ENCODE data around the gene NACA. TPM values are rescaled to one million over a fixed set of nuclear protein-coding genes. Genes with fewer than 3 reads are reported as not detected.
"Not testable (repeated sequence)": the region's sequence is repeated elsewhere in the genome, so short reads cannot be mapped to it uniquely, and the experiment has no call there.

The NACA gene
- total RNA-seq, 1 donor, result 1,713 TPM

DNA sequence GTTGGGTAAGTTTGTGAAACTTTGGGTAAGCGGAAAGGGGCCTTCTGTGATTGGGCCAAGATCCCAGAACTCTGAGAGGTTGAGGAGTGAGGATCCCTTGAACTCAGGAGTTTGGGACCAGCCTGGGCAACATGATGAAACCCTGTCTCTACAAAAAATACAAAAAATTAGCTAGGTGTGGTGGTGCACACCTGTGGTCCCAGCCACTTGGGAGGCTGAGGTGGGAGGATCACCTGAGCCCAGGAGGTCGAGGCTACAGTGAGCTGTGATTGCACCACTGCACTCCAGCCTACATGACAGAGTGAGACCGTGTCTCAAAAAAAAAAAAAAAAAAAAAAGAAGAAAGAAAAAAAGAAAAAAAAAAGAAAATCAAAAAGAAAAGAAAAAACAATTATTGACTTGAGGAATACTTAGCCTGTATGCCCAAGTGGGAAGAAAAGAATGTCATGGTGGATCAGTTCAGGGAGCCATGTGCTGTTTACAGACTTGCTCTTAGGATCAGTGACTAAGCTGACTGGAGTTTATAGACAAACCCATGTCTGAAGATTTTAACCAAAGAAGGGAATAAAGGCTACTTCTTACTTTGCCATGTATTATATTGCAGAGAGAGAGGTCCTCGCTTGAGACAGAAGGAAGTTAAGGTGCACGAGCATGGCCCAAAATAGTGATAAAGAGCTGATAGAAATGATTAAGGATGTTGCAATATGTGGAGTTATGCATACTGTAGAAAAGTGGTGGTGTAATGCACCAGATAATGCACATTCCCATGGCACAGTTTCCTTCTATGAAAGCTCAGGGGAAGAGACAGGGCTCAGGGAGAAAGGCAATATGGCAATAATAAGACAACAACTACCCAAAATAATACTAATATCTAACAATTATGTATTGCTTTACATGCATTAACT is 38.9 kb upstream of the NACA start:
- peak; percentile 17 for DNase-seq (ENCODE audit: low read depth)

DNA sequence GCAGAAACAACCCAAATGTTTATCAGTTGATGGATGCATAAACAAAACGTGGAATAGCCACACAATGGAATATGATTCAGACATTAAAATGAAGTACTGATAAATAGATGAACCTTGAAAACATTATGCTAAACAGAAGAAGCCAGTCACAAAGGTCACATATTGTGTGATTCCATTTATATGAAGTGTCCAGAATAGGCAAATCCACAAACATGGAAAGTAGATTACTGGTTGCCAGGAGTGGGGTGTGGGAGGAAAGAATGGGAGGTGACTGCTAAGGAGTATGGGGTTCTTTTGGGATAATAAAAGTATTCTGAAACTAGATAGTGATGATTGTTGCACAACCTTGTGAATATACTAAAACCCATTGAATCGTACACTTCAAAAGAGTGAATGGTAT is 36.7 kb upstream of the NACA start:
- TF ChIP-seq, protein P1, sequence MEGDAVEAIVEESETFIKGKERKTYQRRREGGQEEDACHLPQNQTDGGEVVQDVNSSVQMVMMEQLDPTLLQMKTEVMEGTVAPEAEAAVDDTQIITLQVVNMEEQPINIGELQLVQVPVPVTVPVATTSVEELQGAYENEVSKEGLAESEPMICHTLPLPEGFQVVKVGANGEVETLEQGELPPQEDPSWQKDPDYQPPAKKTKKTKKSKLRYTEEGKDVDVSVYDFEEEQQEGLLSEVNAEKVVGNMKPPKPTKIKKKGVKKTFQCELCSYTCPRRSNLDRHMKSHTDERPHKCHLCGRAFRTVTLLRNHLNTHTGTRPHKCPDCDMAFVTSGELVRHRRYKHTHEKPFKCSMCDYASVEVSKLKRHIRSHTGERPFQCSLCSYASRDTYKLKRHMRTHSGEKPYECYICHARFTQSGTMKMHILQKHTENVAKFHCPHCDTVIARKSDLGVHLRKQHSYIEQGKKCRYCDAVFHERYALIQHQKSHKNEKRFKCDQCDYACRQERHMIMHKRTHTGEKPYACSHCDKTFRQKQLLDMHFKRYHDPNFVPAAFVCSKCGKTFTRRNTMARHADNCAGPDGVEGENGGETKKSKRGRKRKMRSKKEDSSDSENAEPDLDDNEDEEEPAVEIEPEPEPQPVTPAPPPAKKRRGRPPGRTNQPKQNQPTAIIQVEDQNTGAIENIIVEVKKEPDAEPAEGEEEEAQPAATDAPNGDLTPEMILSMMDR (IDR thresholded peaks at IDR 0.05; ENCODE audit: insufficient read depth, low read length), result no peak
- no peak overlapping the region for H3K4me3 ChIP-seq (ENCODE audit: low read depth, low read length)
- no peak for DNase-seq (ENCODE audit: low read depth)

More for the DNA sequence above, 38.9 kb upstream of the NACA start:
- no peak overlapping the region for H3K4me3 ChIP-seq (ENCODE audit: low read depth, low read length)
- TF ChIP-seq, protein P1 (IDR thresholded peaks at IDR 0.05; ENCODE audit: insufficient read depth, low read length), result no peak

DNA sequence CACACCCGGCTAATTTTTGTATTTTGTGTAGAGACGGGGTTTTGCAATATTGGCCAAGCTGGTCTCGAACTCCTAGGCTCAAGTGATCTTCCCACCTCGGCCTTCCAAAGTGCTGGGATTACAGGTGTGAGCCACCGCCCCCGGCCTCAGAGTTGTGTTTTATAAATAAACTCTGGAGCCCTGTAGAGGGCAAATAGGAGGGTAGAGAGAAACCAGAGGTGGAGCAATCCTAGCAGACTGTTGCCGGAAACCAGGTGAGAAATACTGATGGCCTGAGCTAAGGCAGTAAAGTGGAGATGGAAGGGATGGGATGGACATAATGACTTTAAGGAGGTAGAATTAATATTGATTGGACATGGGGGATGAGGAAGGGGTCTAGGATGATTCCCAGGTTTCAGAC is 35.4 kb upstream of the NACA start:
- TF ChIP-seq, protein P1 (IDR thresholded peaks at IDR 0.05; ENCODE audit: insufficient read depth, low read length), result no peak
- H3K4me3 ChIP-seq (ENCODE audit: low read depth, low read length), result no peak overlapping the region
- DNase-seq (ENCODE audit: low read depth), result no peak

DNA sequence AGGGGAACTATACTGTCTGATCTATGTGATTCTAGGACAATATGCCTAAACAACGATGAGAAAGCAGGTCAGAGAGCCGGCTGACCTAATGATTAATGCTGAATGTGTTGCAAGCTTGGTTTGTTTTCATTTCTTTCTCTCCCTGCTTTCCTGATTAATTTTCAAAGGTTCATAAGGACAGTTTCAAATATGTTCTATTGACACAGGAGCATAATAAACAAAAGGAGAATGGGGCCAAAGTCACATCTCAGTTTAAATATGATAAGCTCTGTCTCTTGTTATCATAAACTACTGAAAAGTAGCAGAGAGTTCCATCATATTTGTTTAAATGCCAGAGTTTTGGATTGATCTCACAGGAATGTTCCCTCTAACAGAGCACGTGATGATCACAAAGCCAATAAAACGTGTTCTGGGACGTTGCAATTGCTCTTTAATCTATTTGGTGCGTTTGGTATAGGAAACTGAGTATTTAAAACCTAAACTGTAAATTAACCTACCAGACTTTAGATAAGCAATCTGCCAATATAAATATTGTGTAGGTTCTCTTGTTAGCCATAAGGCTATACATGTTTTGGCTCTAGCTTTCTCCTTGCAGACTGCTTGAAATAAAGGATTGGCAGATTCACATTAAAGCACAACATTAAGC is 34.3 kb upstream of the NACA start:
- no peak for DNase-seq (ENCODE audit: low read depth)
- no peak overlapping the region for H3K4me3 ChIP-seq (ENCODE audit: low read depth, low read length)
- TF ChIP-seq, protein P1 (IDR thresholded peaks at IDR 0.05; ENCODE audit: insufficient read depth, low read length), result no peak

DNA sequence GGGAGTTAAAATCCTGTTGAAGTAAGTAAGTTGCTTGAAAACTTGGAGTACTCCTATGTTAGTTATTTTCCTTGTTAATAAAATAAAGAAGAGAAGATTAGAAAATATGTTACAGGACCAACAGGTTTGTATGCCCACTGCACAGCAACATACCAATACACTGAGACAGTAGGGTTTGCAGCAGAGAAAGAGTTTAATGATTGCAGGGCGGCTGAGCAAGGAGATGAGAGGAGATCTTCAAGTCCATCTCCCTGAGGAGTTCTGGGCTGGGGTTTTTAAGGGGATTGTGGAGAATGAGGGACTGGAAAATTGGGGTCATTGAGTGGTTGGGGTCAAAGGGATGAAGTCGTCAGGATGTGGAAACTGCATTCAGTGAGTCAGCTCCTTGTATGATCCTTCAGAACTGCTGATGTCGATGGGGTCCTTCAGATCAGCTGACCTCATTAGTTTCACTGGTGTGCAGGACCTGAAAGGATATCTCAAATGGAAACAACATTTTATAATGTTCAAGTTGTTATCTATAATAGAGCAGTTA is 33.7 kb upstream of the NACA start:
- TF ChIP-seq, protein P1 (IDR thresholded peaks at IDR 0.05; ENCODE audit: insufficient read depth, low read length), result no peak
- no peak for DNase-seq (ENCODE audit: low read depth)
- H3K4me3 ChIP-seq (ENCODE audit: low read depth, low read length), result no peak overlapping the region

DNA sequence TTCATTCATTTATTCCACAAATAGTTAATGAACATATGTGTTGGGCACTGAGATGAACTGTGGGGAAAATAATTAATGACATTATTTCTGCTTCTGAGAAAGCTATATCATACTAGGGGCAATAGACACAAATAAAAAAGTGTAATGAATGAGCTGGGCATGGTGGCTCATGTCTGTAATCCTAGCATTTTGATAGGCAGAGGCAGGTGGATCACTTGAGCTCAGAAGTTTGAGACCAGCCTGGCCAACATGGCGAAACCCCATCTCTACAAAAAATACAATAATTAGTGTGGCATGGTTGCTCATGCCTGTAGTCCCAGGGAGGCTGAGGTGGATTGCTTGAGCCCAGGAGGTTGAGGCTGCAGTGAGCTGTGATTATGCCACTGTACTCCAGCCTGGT is 32.9 kb upstream of the NACA start:
- not testable (repeated sequence) for H3K4me3 ChIP-seq (ENCODE audit: low read depth, low read length); DNase-seq (ENCODE audit: low read depth)

DNA sequence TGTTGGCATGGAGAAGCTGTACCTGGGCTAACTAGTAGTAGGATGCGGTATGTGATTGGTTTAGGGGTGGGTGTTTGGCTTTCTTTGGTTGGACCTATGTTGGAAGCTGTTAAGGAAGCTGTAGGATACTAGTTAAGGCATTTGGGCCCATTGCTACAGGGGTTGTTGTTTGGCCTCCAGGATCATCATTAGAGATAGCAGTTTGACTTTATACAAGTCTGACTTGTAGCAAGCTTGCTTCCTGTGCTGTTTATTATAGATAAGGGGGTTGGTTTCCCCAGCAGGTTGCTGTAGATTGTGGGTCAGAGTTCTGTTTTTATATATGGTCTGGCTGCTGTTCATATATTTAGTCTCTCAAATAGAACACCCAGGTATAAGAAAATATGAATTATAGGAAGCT is 28.5 kb upstream of the NACA start:
- DNase-seq (ENCODE audit: low read depth), result no peak
- H3K4me3 ChIP-seq (ENCODE audit: low read depth, low read length), result no peak overlapping the region
- TF ChIP-seq, protein P1 (IDR thresholded peaks at IDR 0.05; ENCODE audit: insufficient read depth, low read length), result no peak

Data from fibroblast of the aortic adventitia (primary cell).